AG09319 (cell line): ENCODE results near the gene VWA3B.

Experiments used
- DNase-seq: peaks from one replicate; pipeline ENCODE4 v3.0.0-alpha.2; 2010; ENCODE audit warnings: low read depth; ENCODE audit errors: extremely low read depth
- CTCF ChIP-seq: IDR thresholded peaks from 2 replicates; pipeline ENCODE4 v1.5.1; 2011; ENCODE audit warnings: low read depth, mild to moderate bottlenecking, inconsistent platforms, low read length, moderate library complexity

The VWA3B gene

GRCh38 chr2:98191883-98192282 is 104.9 kb downstream of the VWA3B start:
- no peak for TF ChIP-seq CTCF
- DNase-seq = no peak

- no peak for TF ChIP-seq CTCF
- DNase-seq = no peak
These were observed 114.6 kb downstream of the VWA3B start for GRCh38 chr2:98201576-98201975.

GRCh38 chr2:98205889-98206288 is 118.9 kb downstream of the VWA3B start:
- no peak for DNase-seq
- TF ChIP-seq CTCF = no peak

GRCh38 chr2:98212092-98213000 is 125.4 kb downstream of the VWA3B start:
- no peak for TF ChIP-seq CTCF
- no peak for DNase-seq

- no peak for TF ChIP-seq CTCF
- no peak for DNase-seq
These were observed 129.6 kb downstream of the VWA3B start for GRCh38 chr2:98216616-98217015.

- no peak for TF ChIP-seq CTCF
- no peak for DNase-seq
These were observed 132.2 kb downstream of the VWA3B start for GRCh38 chr2:98219152-98219551.

GRCh38 chr2:98233941-98234340 is 147.0 kb downstream of the VWA3B start:
- DNase-seq = no peak
- no peak for TF ChIP-seq CTCF
